KMS-11 (cell line): ENCODE results near the gene ARHGAP31.

ENCODE experiments used
- H2AFZ ChIP-seq: fragments of 200-600 bp; sonication (generic); 2 replicates; pipeline ENCODE4 v1.6.1; 2016; ENCODE audit warnings: antibody characterized with exemption, mixed run types, low read depth
- H3K27ac ChIP-seq: fragments of 200-600 bp; sonication (generic); 2 replicates; pipeline ENCODE4 v1.6.1; 2016; ENCODE audit warnings: mild to moderate bottlenecking, mixed run types
- H3K27me3 ChIP-seq: fragments of 200-600 bp; sonication (generic); 2 replicates; pipeline ENCODE4 v1.6.1; 2017; ENCODE audit warnings: mild to moderate bottlenecking, low read depth, mixed run types, moderate library complexity; ENCODE audit not compliant: insufficient read depth
- H3K36me3 ChIP-seq: fragments of 200-600 bp; sonication (generic); 2 replicates; pipeline ENCODE4 v1.6.1; 2017; ENCODE audit warnings: mild to moderate bottlenecking, mixed run types; ENCODE audit not compliant: insufficient read depth
- H3K4me1 ChIP-seq: fragments of 200-600 bp; sonication (generic); 2 replicates; pipeline ENCODE4 v1.6.1; 2016; ENCODE audit warnings: mild to moderate bottlenecking, low read depth, mixed run types; ENCODE audit not compliant: poor library complexity, severe bottlenecking
- H3K4me2 ChIP-seq: fragments of 200-600 bp; sonication (generic); 2 replicates; pipeline ENCODE4 v1.7.0; 2016; ENCODE audit warnings: mild to moderate bottlenecking, mixed run types
- H3K4me3 ChIP-seq: fragments of 200-600 bp; sonication (generic); IDR thresholded peaks from 2 replicates; pipeline ENCODE4 v1.6.1; 2017; ENCODE audit warnings: low read depth, low read length, mixed read lengths; ENCODE audit not compliant: insufficient read depth
- H3K79me2 ChIP-seq: fragments of 200-600 bp; sonication (generic); 2 replicates; pipeline ENCODE4 v1.6.1; 2016; ENCODE audit warnings: low read depth, mixed run types; ENCODE audit not compliant: insufficient read depth
- H3K9ac ChIP-seq: fragments of 200-600 bp; sonication (generic); 2 replicates; pipeline ENCODE4 v1.6.1; 2016; ENCODE audit warnings: mild to moderate bottlenecking, mixed run types
- H4K20me1 ChIP-seq: fragments of 200-600 bp; sonication (generic); 2 replicates; pipeline ENCODE4 v1.6.1; 2016; ENCODE audit warnings: mild to moderate bottlenecking, mixed run types; ENCODE audit not compliant: insufficient read depth
- TF ChIP-seq, protein P1 (sequence below): fragments of 200-600 bp; sonication (generic); conservative IDR thresholded peaks from 2 replicates; pipeline ENCODE4 v1.6.1; 2017; ENCODE audit warnings: low read depth, mild to moderate bottlenecking, antibody characterized with exemption, low read length, moderate library complexity, mixed read lengths

Gene ARHGAP31

DNA sequence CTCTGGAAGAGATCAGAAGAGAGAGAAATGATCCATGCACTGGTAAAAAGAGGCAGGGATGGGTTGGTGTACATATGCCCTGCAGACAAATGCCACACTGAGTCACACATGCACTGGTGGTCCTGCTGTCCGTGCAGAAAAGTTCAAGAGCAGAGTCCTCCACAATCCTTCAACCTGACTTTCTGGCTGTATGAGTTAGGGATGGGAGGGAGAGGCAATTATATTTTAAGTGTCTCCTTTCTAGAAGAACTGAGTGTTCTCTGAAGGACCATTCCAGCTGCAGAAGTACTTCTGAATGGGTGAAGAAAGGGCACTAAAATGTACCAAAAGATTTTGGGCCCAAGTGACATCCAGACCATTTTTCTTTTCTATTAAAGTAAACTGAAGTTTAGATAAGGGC, 142.8 kb downstream of the ARHGAP31 start:
- Histone ChIP-seq H2AFZ (no peak overlapping the region), H3K27me3 (no peaks in the 10 kb centered on the region), H3K9ac (no peak overlapping the region), H3K4me3 (no peak overlapping the region), H3K27ac (no peak overlapping the region), H3K79me2 (no peaks in the 10 kb centered on the region), H3K4me1 (no peaks in the 10 kb centered on the region), H3K4me2 (no peak overlapping the region), H4K20me1 (no peaks in the 10 kb centered on the region), H3K36me3 (peaks cover 29% of the 10 kb centered on the region; the same call in 1 of the 2 replicates)
- TF ChIP-seq, protein P1, sequence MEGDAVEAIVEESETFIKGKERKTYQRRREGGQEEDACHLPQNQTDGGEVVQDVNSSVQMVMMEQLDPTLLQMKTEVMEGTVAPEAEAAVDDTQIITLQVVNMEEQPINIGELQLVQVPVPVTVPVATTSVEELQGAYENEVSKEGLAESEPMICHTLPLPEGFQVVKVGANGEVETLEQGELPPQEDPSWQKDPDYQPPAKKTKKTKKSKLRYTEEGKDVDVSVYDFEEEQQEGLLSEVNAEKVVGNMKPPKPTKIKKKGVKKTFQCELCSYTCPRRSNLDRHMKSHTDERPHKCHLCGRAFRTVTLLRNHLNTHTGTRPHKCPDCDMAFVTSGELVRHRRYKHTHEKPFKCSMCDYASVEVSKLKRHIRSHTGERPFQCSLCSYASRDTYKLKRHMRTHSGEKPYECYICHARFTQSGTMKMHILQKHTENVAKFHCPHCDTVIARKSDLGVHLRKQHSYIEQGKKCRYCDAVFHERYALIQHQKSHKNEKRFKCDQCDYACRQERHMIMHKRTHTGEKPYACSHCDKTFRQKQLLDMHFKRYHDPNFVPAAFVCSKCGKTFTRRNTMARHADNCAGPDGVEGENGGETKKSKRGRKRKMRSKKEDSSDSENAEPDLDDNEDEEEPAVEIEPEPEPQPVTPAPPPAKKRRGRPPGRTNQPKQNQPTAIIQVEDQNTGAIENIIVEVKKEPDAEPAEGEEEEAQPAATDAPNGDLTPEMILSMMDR = no peak

GRCh38 chr3:119437691-119438258, 143.6 kb downstream of the ARHGAP31 start:
- Histone ChIP-seq H3K27me3 (no peaks in the 10 kb centered on the region), H3K36me3 (peaks cover 26% of the 10 kb centered on the region; the same call in 1 of the 2 replicates), H3K79me2 (no peaks in the 10 kb centered on the region), H4K20me1 (no peaks in the 10 kb centered on the region), H2AFZ (no peak overlapping the region), H3K9ac (no peak overlapping the region), H3K27ac (no peak overlapping the region), H3K4me3 (no peak overlapping the region), H3K4me2 (no peak overlapping the region), H3K4me1 (no peaks in the 10 kb centered on the region)
- TF ChIP-seq, protein P1 = no peak

- H3K9ac ChIP-seq = no peak overlapping the region
- TF ChIP-seq, protein P1 = no peak
- no peaks in the 10 kb centered on the region for H3K4me1 ChIP-seq
- no peaks in the 10 kb centered on the region for H4K20me1 ChIP-seq
- H3K36me3 ChIP-seq = no peaks in the 10 kb centered on the region; the same call in 1 of the 2 replicates
- H3K27ac ChIP-seq = no peak overlapping the region
- no peak overlapping the region for H3K4me2 ChIP-seq
- no peak overlapping the region for H2AFZ ChIP-seq
- H3K4me3 ChIP-seq = no peak overlapping the region
- H3K27me3 ChIP-seq = no peaks in the 10 kb centered on the region
- no peaks in the 10 kb centered on the region for H3K79me2 ChIP-seq
Measured at GRCh38 chr3:119443179-119443578, 149.0 kb downstream of the ARHGAP31 start.

DNA sequence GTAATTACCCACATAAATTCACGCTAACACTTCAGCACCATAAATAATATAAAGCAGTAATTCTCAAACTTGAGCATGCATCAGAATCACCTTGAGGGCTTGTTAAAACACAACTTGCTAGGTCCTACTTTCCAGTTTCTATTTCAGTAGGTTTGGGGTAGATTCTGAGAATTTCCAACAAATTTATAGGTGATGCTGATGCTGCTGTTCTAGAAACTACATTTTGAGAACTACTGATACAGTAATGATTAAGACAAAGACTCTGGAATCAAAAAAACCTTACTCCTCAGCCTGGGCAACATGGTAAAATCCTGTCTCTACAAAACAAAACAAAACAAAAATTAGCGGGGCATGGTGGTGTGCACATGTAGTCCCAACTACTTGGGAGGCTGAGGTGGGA, 150.4 kb downstream of the ARHGAP31 start:
- no peak overlapping the region for H3K27ac ChIP-seq
- no peak overlapping the region for H3K4me2 ChIP-seq
- H2AFZ ChIP-seq = no peak overlapping the region
- H3K79me2 ChIP-seq = no peaks in the 10 kb centered on the region
- TF ChIP-seq, protein P1 = no peak
- no peaks in the 10 kb centered on the region for H3K27me3 ChIP-seq
- H4K20me1 ChIP-seq = no peaks in the 10 kb centered on the region
- no peak overlapping the region for H3K9ac ChIP-seq
- no peaks in the 10 kb centered on the region; the same call in 1 of the 2 replicates for H3K36me3 ChIP-seq
- H3K4me3 ChIP-seq = no peak overlapping the region
- no peaks in the 10 kb centered on the region for H3K4me1 ChIP-seq
